CD1c-positive myeloid dendritic cell (primary cell): ENCODE measurements around the gene ZFP37.
"Not testable (repeated sequence)": the region's sequence is repeated elsewhere in the genome, so short reads cannot be mapped to it uniquely, and the experiment has no call there.

Experiments used
- DNase-seq: peaks from one replicate; pipeline ENCODE4 v3.0.0-alpha.2; 2016; ENCODE audit errors: extremely low spot score

The ZFP37 gene

DNA sequence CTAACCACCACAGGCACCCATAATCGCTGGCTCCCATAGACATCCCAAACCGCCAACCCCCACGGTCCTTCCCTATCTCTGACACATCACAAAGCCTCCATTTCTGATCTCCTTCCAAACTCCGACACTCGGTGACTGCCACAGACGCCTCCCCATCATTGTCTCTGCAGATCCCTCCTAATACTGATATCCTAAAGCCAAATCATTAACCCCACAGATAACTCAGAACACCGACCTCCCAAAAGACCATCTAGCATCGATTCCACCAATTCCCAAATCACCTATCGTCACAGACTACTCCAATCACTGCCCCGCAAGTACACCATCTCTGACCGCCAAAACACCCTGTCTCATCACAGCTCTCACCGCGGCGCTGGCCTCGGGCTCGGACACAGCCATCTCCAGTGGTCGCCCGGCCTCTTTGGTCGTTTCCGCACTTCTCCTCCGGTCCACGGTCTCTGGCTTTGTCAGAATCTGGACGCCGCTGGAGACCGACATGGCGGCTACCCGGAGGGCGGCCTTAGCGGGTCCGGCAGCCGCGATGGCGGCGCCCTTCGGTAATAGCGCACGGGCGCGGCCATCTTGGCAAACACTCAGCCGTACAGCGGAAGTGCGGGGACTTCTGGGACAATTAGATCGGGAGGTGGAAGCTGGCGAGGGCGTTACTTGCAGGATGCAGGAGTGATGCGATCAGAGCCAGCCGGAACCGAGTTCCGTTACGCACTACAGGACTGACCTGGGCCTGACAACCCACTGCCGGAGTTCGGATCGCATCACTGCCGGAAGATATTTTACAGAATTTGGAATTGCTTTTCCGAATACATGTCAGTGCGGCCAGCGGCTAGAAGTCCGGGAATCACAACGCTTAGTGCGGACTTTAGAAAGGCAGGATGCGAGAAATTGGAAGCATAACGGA is at the start of gene ZFP37:
Gene ZFP37 (minus strand): TSS at position 534 of the 916 bp plus-strand sequence. CDS start 36 bp downstream, at position 498.
- DNase-seq: peak; percentile 87

DNA sequence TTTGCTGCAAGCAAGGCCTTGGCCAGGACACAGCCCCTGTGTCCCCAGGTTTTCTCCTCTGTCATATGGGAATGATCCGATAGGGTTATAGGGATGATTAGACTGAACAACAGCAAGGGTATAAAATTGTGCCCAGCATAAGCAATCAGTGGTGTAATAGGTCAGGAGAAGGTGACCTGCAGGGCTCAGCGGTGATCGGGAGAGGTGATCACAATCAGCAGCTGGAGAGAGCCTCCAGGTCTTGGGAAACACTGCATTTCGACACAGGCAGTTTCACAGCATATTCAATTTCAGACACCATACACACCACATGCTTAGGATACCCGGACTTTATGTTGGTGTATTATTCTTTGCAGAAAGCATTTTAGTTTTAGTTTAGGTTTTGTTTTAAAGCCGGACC is 48.8 kb upstream of the ZFP37 start:
- DNase-seq: not testable (repeated sequence)

DNA sequence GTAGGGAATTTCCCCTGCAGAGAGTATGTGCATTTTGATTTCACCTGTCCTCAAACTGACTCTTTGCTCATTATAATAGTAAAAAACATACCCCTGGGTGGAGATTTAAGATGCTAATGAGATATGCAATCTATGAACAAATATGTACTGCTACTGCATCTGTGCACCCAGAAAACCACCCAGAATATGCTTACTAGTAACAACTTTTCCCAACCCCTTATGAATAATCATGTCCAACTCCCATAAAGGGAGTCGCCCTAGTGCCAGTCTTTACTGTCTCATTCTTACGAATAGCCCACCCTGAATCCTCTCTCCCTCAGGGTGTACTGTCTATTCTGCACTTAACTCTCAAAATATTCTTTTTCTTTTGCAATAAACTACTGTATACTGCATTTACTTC is 39.0 kb upstream of the ZFP37 start:
- DNase-seq: no peak

DNA sequence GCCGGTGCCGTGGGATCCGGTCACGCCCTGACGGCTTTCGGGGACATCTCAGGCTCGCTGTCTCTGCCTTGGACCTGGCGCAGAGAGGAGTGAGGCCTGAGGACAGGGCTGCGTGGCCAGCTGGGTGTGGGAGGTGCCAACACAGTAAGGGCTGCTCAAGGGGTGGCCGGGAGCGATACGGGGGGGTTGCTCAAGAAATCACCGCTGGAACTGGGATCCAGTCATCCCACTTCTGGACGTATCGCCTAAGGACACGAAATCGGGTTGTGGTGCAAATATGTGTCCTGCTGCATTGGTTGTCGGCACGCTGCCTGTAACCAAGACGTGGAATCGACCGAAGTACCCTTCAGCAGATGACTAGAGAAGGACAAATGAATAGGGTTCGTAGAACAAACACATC is 33.4 kb upstream of the ZFP37 start:
- not testable (repeated sequence) for DNase-seq

DNA sequence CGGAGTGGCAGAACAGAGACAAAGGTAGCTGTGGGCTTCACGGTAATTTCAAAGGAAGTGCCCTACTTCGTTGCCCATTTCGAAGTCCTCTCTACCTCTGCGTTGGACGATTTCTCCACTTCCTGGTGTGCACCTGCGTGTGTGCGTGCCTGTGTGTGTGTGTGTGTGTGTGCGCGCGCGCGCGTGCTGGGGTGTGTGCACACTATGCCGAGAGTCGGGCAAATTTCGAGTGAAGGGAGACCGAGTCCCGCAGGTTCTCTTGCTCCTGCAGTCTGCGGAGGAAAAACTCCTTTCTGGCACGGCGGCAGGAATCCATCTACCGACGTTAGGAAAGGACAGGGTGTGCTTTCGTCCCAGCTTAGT is 32.6 kb upstream of the ZFP37 start:
- not testable (repeated sequence) for DNase-seq

DNA sequence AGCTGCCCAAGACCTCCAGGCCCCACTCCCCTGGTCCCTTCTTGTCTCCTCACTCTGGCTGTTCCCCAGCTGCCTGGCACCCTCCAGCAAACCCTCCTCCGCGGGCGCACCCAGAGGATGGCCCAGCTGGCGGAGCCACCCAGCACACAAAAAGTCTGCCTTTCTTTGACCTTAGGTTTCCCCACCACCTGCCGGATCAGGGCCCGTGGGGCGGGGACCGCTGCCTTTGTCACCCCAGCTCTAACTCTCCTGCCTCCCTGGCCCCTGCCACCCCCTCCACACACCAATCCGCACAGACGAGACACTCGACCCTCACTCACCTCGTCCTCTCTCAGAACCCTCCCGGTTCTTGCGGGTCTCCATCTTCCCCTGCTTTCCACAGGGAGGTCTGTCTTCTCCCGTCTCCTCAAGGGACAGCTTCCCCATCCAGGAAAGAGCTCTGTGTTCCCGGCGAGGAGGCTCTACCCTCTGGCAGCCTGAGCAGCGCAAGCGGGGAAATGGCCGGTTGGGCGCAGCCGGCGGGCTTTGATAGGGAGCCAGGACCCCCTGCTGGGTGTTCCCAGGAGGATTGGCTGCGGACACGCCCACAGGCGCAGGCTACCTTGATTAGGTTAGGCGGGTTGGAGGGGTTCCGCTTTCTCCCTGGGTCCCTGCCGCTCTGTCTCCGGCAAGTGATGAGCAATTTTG is 32.1 kb upstream of the ZFP37 start:
- not testable (repeated sequence) for DNase-seq

DNA sequence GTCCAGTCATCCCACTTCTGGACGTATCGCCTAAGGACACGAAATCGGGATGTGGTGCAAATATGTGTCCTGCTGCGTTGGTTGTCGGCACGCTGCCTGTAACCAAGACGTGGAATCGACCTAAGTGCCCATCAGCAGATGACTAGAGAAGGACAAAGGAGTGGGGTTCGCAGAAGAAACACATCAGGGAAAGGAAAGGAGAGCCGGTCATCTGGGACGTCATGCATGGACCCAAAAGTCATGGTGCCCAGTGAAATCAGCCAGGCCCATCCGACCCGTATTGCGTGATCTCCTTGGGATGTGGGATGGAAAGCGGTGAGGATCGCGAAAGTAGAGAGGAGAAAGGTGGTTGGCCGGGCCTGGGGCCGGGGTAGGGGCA is 6.4 kb upstream of the ZFP37 start:
- DNase-seq: not testable (repeated sequence)

DNA sequence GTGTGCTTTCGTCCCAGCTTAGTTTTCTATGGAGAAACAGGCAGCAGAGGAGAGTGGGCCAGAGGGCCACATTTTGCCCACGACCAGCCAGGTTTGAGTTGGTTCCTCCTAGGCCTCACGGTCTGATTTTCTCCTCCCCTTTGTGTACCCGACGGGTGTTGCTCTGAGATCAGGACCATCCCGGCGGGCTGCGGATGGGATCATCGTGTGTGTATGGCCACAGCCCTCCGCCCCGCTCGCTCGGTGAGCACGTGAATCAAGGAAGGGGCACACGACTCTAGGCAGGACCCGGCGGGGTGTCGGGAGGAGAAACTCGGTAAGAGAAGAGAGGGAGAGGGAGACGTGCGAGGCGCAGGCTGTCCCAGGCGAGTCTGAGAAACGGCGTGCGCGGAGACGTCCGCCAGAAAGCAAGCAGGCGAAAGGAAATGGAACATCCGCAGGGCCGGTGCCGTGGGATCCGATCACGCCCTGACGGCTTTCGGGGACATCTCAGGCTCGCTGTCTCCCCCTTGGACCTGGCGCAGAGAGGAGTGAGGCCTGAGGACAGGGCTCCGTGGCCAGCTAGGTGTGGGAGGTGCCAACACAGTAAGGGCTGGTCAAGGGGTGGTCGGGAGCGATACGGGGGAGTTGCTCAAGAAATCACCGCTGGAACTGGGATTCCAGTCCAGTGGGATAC is 5.9 kb upstream of the ZFP37 start:
- DNase-seq: not testable (repeated sequence)

DNA sequence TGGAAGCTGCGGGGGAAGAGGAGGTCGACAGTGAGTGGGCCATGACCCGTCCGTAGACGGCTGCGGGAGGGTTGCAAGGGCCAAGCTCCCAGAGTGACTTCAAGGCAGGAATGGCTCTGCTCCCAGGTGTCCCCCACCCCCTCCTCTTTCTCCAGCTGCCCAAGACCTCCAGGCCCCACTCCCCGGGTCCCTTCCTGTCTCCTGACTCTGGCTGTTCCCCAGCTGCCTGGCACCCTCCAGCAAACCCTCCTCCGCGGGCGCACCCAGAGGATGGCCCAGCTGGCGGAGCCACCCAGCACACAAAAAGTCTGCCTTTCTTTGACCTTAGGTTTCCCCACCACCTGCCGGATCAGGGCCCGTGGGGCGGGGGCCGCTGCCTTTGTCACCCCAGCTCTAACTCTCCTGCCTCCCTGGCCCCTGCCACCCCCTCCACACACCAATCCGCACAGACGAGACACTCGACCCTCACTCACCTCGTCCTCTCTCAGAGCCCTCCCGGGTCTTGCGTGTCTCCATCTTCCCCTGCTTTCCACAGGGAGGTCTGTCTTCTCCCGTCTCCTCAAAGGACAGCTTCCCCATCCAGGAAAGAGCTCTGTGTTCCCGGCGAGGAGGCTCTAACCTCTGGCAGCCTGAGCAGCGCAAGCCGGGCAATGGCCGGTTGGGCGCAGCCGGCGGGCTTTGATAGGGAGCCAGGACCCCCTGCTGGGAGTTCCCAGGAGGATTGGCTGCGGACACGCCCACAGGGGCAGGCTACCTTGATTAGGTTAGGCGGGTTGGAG is 4.7 kb upstream of the ZFP37 start:
- not testable (repeated sequence) for DNase-seq

DNA sequence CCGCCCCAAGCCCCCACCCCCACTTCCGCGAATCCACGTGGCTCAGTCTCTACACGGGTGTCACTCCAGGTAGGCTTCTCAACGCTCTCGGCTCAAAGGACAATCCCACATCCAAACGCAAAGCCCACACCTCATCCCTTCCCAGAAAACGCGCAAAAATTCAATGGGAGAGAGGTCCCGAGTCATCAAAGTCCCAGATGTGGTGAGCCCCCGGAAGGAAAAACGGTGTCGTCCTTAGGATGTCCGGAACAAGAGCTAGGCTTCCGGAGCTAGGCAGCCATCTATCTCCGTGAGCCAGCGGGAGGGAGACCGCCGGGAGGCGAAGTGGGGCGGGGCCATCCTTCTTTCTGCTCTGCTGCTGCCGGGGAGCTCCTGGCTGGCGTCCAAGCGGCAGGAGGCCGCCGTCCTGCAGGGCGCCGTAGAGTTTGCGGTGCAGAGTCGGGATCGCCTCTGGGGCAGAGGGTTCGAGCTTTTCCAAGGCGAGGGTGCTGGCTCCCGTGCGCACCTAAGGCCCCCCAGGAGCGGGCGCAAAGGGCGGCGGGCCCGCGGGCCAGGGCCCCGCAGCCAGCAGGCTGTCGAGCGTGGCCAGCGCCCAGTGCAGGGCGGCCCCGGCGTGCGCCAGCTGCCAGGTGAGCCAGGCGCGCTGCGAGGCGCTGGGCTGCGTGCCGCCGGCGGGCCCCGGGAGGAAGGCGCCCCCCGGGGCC is 3.2 kb upstream of the ZFP37 start:
- not testable (repeated sequence) for DNase-seq

DNA sequence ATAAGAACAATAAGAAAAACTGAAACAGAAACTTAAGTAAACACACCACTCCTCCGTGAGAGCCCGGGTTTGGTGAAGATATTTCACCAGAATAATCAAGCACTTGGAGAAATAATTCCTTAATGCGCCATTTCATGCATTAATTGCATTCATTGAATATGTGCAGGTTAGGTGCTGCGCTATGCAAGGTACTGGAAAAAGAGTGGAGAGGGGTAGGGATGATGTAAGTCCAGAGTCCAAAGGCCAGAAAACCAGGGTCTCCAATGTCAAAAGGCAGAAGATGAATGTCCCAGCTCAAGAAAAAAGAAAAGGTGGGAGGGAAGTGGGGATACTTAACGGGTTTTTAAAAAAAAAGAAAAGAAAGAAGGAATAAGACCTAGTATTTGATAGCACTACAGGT is 669 bp upstream of the ZFP37 start:
- no peak for DNase-seq

DNA sequence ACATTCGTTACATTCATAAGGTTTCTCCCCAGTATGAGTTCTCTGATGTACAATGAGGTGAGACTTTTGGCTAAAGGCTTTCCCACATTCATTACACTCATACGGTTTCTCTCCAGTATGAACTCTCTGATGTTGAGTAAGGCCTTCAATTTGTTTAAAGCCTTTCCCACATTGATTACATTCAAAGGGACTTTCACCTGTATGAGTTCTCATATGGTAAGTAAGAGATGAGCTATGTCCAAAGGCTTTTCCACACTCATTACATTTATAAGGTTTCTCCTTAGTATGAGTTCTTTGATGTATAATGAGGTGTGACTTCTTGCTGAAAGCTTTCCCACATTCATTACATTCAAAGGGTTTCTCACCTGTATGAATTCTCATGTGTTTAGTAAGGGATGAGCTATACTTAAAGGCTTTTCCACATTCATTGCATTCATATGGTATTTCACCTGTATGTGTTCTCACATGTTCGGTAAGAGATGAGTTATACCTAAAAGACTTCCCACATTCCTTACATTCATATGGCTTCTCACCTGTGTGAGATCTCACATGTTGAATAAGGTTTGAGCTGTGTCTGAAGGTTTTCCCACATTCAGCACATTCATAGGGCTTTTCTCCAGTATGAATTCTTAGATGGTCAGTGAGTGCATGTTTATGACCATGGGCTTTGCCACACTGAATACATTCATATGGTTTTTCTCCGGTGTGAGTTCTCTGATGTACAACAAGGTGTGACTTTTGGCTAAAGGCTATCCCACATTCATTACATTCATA is 13.5 kb downstream of the ZFP37 start:
- no peak for DNase-seq

DNA sequence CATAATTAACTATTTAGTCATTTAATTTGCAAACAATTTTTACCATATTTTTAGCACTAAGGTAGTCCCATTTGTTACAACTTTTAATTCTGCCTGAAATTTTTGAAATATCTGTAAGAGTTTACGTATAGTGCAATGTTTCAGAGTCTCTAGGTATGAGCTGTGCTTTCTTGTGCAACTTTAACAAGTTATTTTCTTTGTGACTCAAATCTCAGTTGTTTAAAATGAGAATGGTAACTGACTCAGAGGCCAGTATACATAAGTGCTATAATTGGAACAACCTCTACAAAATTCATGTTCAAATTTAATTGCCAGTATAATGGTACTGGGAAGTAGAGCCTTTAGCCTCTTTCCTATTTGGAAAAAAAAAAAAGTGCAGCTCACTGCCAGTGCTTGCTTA is 30.3 kb downstream of the ZFP37 start:
- DNase-seq: no peak

DNA sequence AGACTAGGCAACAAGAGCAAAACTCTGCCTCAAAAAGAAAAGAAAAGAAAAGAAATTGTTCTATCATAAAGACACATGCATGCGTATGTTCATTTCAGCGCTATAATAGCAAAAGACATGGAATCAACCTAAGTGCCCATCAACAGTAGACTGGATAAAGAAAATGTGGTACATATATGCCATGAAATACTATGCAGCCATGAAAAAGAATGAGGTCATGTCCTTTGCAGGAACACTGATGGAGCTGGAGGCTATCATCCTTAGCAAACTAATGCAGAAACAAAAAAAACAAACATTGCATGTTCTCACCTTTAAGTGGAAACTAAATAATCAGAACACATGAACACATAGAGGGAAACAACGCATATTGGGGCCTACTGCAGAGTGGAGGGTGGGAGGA is 38.3 kb downstream of the ZFP37 start:
- no peak for DNase-seq

DNA sequence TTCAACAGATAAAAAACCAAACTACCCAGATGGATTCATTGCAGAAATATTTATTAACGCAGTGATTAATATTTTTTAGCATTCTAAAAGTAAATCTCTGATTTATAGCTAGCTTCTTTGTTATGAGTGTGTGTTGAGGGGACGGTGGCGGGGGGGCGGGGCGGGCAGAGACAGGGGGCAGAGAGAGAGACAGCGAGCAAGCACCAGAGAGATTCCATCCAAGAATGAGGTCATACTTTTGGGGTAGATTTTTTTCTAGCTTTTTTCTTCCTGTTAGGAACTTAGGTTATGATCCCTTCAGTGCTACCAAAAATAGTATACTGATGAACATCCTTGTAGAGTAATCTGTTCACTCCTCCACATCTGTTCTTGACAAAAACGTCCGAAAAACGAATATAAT is 44.0 kb downstream of the ZFP37 start:
- no peak for DNase-seq

DNA sequence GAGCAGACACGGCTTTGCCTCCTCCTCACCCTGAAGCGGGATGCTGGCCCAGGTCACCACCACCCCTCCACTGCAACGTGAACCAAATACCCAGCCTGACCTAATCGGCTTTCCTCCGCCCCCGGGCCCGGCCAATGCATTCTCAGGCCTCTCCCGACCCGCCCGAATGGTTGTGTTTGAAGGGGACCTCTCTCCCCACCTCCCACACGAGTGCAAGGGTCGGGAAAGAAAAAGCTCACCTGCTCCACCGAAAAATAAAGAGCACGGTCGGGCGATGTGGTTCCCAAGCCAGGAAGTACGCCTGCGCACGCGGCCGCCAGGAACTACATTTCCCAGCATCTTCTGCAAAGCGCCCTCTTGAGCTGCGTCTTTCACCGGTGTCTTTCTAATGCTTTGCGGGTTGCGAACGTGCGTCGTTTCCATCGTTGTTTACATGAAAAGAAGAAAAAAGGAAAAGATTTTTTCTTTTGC is 44.6 kb downstream of the ZFP37 start, which contains the start of gene ZNF883:
Gene ZNF883 (minus strand): TSS at position 282 of the 471 bp plus-strand sequence.
- DNase-seq: peak; percentile 37

DNA sequence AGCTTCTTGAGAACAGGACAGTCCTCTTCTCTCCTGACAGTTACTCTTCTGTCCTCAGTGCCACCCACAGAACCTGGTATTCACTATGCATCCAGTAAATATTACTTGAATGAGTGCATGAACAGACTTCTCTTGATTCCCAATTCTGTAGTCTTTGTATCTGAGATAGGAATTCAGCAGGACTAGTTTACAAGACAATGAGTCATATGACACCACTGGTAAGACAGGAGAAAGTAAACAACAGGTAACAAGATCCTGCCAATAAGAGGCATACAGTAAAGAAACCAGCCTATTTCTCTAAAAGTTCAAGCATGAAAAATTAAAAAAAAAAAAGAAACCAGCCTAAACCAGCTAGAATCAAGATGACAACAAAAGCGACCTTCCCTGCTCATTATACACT is 50.7 kb downstream of the ZFP37 start:
- no peak for DNase-seq

DNA sequence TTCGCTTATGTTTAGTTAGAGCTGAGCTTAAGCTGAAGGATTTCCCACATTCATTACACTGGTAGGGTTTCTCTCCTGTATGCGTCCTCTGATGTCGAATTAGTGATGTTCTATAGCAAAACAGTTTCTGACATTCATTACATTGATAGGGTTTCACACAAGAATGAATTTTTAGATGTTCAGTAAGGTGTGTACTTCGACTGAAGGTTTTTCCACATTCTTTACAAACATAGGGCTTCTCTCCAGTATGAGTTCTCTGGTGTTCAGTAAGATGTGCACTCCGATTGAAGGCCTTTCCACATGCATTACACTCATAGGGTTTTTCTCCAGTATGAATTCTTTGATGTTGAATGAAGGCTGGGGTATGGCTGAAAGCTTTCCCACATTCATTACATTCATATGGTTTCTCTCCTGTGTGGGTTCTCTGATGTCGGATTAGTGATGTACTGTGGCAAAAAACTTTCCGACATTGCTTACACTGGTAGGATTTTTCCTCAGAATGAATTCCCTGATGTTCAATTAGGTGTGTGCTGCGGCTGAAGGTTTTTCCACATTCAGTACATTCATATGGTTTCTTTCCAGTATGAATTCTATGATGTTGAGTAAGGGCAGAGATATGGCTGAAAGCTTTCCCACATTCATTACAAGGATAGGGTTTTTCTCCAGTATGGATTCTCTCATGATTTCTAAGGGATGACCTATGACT is 59.1 kb downstream of the ZFP37 start:
- DNase-seq: no peak
